ENCODE measurements around the gene MAP3K4.
"Not testable (repeated sequence)": the region's sequence is repeated elsewhere in the genome, so short reads cannot be mapped to it uniquely, and the experiment has no call there.

The MAP3K4 gene

DNA sequence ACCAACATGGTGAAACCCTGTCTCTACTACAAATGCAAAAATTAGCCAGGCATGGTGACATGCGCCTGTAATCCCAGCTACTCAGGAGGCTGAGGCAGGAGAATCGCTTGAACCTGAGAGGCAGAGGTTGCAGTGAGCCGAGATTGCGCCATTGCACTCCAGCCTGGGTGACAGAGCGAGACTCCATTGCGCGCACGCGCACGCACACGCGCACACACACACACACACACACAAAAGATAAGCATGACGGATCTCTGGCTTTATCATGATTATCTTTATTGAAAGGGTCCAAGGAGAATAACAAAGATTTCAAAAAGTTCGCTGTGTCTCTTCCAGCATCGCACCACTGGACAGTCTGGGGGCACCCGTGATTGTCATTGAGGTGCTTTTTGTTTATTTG is 19.0 kb upstream of the MAP3K4 start:
- not testable (repeated sequence) for DNase-seq (ENCODE audit: low spot score)

DNA sequence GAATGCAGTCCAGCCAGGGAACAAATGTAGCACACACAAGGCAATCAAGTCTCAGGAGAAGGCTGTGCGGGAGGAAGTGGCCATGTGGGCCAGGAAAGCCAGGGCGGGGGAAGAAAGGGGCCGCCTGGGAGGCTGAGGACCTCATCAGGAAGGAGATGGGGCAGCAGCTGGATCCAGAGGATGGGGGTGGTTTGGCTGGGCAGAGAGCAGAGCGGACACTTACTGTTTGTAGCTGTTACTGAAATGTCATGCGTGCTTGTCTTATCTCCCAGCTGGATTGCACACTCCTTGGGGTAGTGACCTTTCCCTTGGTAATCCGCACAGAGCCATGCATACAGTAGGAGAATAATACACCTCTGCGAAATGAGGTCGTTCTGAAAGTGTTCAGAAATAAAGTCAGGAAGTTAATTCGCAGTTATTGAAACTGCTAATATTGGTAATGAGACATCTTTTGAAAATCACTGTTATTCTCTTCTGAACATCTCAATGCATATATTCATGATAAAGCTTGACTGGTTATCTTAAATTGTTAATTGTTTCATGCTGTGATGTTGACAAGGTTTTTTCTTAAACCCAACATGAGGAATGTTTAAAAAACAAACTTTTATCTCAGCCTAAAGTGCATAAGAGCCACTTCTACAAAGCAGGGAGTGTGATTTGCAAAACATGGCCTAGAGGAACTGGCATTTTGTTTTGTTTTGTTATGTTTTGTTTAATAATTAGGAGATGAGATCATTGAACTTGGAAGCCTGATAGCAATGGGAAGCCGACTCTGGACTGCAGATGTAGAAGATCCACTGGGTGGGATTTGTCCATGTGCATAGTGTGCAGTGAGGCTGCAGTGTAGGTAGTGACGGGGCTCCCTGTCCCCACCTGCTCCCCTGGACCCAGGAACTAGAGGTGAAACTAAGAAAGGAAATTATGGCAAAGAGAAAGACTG is 18.0 kb upstream of the MAP3K4 start:
- DNase-seq (ENCODE audit: low spot score): no peak

DNA sequence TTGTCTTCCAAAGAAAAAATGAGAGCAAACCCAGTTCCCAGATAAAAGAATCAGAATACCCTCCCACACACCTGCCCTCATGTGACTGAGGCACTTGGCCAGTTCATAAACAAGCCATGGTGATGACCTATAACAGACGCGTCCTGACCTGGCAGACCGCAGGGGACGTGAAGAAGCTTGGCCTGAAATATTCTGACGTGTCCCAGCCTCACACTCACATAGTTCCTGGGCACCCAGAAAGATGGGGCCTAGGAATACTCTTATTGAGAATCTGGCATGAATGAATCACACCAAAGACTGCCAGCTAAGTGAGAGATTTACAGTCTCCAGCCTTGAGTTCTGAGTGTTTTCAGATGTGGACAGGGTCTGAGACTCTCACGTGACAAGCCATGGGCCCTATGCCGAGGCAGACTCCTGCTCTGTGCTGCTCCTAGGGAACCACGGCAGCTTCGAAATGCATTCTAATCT is 17.2 kb upstream of the MAP3K4 start:
- DNase-seq (ENCODE audit: low spot score): no peak

DNA sequence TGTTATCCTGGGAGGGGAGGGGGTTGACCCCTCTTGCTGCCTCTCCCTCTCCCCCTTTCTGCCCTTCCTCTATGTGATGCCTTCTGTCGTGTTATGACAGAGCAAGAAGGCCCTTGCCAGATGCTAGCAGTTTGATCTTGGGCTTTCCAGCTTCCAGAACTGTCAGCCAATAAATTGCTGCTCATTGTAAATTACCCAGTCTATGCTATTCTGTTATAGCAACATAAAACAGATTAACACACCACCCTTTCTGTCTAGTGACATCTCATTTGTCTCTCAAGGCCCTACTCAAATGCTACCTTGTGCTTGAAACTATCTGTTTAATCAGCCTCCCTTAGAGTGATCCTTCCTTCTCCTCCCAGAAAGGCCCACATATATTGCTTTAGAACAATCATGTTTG is 16.4 kb upstream of the MAP3K4 start:
- DNase-seq (ENCODE audit: low spot score): no peak

DNA sequence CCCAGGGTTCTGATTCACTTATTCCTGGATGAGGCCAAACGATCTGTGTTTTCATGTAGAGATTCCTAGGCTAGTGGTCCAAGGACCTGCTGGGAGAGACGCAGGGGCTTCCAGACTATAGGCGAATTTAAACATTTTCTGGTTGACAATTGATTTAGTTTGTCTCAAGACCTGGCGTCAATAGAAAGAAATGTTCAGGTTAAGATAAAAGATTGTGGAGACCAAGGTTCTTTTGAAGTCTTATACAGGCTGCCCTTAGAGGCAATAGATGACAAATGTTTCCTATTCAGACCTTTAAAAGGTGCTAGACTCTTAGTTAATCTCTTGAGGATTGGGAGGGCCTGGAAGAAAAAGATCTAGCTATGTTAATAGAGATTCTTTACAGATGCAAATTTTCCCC is 15.6 kb upstream of the MAP3K4 start:
- not testable (repeated sequence) for DNase-seq (ENCODE audit: low spot score)

DNA sequence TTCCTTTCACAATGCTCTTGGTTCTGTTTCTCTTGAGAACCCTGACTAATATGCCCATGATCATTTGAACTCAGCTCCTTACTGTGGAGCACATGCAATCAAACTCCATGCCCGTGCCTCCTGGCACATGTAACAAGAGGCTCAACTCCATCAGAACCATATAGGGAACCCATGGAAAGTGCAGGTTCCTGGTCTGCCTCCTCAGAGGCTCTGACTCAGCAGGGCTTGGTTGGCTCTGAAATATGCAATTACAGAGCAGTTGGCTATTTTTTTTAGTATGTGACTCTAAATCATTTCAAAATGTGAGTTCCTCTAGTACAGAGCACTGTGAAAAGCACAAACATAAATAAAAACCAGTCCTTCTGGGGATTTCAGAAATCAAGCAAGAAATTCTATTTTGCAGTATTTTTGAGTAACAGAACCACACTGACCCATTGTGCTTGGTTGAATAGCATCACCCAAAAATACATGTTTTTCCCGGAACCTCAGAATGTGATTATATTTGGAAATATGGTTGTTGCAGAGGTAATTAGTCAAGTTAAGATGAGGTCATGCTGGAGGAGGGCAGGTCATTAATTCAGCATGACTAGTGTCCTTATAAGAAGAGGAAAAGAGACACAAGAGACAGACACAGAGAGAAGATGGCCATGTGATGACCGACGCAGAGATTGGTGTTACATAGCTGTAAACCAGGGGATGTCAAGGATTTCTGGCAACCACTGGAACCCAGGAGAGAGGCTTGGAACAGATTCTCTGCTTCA is 13.2 kb upstream of the MAP3K4 start:
- DNase-seq (ENCODE audit: low spot score): no peak

DNA sequence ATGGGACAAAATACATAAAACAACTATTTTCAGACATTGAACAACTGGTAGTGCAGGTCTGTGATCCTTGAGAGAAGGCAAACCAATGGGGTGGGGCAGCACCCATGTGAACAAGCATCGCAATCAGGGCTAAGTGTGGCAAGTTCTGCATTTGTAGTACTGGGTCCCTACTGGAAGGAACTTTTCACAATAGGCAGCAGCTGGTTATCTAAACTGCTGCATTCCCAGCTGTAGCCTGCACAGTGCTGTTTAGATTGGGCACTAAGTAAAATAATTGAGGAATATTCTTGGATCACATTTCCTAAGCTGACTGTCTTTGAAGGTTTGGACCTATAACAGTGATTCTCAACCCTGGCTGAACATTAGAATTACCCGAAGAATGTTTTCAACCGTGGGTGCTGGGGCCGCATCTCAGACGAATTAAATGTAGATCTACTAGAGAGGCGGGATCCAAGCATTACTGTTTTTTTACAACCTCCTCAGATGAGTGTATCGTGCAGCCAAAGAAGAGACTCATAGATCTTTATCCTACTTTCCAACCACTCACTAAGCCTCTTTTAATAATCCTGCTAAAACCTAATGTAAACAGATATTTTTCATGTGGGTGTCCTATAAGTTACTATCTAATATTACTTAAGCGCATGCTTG is 12.4 kb upstream of the MAP3K4 start:
- no peak for DNase-seq (ENCODE audit: low spot score)

DNA sequence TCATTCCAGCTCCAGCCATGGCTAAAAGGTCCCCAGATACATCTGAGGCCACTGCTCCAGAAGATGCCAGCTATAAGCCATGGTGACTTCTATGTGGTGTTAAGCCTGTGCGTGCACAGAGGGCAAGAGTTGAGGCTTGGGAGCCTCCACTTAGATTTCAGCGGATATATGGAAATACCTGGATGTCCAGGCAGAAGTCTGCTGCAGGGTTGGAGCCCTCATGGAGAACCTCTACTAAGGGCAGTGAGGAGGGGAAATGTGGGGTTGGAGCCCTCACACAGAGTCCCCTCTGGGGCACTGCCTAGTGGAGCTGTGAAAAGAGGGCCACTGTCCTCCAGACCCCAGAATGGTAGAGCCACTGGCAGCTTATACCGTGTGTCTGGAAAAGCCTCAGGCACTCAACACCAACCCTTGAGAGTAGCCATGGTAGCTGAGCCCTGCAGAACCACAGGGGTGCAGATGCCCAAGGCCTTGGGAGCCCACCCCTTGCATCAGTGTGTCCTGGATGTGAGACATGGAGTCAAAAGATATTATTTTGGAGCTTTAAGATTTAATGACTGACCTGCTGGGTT is 8.1 kb upstream of the MAP3K4 start:
- not testable (repeated sequence) for DNase-seq (ENCODE audit: low spot score)

DNA sequence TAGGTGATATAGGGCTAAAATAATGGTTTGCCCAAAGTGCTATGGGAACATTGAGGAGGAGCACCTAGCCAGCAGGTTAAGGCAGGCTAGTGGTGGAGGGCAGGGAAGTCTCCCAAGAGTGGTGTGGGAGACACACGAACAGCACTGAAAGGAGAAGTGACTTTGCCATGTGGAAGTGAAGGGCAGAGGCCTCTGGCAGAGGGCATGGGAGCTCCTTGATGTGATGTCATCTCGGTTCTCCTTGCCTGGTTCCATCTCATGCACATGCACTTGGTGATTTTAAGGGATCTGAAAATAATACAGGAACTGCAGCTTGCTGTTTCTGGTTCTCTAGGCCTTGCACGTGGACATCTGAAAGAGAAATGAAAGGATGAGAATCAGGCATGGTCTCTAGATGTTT is 4.7 kb upstream of the MAP3K4 start:
- no peak for DNase-seq (ENCODE audit: low spot score)

DNA sequence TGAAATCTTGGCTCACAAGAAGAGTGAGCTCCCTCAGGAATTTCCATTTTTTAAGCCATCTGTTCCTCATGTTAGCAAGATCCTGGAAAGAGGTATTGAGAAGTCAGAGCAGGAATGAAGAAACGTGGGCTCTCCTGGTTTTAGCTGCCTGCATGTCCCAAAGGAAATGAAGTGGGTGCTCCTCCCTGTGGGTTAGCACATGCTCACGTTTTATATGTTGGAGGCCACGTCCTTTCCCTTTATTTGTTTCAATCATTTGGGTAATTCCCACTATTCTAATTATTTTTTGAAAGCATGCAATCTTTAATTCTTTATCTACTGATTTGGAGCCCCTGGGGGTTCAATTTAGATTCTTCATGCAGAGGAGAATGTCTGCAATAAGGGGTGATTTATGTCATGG is 4.3 kb upstream of the MAP3K4 start:
- DNase-seq (ENCODE audit: low spot score): no peak

DNA sequence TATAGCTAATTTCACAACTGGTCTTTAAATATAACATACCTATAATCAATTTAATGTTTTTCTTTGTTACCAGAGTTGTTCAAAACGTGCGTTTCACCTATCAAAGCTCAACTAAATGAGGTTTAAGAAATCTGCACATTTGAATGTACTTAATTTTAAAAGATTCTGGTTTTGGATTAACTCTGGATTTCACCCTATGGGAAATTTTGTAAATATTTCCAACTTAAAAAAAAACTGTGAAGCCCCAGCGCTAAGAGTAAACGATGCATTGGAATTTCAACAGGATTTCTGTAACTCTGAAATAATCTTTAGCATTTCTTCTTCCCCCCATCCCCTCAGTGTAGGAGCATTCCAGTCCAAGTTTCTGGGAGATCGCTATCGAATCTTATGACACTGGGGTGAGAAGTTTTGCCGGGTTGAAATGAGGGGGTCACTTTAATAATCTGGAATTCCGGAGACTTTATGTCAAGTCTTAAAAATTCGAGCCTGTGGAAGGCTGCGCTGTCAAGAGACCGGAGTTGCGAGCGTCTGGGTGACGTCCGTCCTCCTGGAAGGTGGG is 643 bp upstream of the MAP3K4 start:
- no peak for DNase-seq (ENCODE audit: low spot score)

DNA sequence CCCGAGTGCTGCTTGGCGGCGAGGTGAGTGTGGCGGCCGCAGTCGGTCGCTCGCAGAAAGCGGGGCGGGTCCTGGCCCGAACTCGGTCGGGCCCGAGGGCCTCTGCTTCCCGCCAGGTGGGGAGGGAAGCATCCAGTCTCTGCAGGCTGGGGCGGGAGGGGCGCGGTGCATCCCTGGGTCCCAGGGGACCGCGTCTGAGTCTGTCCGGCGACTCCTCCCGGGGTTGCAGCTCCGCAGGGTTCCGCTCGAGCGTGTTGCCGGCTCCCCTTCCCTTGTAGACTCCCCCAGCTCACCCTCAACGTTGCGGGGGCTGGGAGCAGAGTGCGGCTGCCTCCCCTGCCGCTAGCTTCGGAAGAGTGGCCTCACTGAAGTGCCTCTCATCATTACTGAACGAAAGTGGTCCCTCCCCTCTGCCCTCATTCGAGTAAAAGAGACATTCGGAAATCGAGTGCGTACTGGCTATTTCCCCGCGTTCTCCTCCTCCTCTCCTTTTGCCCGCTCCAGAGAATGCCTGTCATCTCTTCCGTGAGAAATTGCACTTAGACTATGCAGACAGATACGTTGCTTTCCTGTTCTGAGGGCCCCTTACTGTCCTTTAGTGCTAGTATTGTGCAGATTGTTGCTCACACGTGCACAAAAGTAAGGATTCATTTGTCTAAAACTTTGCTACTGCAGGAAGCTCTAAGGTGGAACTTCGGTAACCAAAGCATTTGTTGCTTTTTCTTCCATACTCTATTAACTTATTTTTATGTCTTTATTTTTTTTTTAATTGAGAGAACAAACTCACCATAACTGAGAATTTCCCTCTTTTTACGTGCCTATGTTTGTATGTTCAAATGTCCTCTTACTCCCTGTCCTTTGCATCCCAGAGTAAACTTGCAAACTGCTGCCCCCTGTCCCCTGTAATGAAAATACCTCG is 751 bp downstream of the MAP3K4 start:
- DNase-seq (ENCODE audit: low spot score): peak; percentile 47

DNA sequence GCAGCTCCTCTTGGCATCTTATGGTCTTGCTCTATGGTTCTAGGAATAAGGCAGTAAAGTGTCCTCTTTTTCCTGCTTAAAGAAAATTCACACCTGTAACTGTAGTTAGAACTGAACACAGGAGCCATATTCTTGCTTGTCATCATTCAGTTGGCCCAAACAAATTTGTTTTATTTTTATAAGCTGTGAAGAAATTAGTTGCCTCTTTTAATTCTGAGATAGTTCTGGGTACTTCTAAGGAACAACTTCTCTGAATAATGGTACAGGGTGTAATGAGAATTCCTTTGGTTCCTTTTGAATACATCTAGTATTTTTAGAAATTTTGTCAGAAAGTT is 1.4 kb downstream of the MAP3K4 start:
- DNase-seq (ENCODE audit: low spot score): no peak

DNA sequence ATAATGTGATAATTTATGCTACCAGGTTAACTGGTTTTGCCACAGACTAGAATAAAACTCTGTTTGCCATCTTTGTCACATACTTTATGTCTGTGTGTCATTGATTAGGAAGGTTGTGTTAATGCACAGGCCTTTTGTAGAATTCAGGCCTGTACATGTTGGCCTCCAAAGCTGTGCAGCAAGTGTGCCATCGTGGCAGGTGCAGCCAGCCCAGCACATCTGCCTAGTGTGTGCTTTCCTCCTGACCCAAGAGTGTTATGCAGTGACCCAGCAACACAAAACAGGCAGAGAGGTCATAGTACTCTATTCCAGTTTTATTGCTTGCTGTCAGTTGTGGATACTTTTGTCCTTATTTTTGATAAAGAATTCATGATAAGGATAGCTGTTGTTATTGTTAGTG is 3.7 kb downstream of the MAP3K4 start:
- DNase-seq (ENCODE audit: low spot score): no peak

DNA sequence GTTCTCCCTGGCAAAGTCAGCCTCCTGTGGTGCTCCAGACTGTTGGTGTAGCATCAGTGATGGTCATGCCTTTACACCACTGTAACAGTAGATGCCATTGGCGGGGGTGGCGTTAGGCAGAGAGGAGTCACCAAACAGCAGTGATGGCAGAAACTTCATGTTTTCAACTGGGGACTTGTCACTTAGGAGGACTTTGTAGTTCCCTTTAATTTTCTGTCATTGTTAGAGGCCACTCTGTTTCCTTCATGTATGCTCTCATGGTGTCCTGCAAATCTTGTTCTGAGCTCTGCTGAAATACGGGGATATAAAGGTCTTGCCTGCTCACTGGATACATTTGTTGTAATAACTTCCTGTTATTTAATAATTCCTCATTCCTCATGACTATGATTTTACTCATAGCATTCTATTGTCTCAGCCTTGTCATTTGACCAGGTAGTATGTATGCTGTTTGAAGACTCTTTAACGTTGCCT is 4.6 kb downstream of the MAP3K4 start:
- DNase-seq (ENCODE audit: low spot score): no peak

DNA sequence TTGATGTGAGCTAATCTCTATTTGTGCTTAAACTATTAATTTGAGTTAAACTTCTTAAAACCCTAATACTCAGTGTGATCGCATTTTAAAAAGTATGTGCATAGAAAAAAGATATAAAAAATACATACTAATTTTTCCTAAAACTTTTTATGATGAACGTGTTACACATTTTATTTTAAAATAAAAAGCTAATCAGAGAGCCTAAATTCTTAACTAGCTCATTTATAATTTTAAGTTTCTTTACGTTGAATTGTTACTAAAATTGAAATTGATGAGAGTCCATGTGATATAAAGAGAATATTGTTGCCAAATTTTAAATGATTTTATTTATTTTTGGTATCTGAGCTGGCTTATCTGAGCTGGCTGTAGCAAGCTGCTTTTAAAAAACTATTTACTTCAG is 6.6 kb downstream of the MAP3K4 start:
- DNase-seq (ENCODE audit: low spot score): no peak

DNA sequence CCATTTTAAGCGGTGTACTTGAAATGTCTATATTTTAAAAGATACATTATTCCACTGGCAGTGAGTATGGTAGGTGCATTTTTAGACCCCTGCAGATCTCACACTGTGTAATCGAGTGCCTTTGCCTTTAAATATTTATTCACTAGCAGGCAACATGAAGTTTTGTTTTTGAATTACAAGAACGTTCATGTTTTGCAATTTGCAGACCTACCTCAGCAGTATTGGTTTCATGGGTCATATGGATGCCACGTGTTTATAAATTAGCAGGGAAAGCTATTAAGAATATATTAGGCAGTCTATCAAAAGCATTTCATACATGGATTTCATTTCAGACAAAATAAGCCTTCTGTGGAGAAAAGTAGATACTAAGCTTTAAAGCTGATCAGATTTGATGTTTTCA is 7.2 kb downstream of the MAP3K4 start:
- DNase-seq (ENCODE audit: low spot score): no peak

DNA sequence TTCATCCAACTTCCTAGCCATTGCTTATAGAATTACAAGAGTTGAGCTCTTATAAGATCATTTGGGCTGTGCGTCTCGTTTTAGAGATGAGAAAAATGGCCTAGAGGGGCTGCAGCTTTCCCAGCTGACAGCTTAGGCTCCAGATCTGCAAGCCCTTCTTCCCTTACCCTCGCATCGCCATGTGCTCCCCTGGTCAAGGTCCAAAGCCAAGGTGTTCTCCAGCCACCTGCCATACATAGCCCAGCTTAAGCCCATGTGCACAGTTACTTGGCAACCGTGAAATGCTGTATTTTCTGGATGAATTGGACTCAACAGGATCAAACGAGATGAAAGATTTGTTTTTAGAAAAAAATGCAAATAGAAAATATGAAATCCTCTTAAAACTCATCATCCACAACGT is 7.9 kb downstream of the MAP3K4 start:
- no peak for DNase-seq (ENCODE audit: low spot score)

DNA sequence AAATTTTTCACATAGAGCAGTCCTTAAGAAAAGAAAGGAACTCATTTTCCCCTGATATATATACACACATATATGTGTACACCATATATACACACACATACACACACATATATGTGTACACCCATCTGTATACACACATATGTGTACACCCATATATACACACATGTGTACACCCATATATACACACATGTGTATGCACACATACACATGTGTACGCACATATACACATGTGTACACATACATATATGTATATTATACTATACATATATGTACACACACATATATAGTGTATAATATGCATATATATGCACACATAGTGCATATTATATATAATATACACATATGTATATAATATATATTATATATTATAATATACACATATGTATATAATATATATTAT is 9.1 kb downstream of the MAP3K4 start:
- no peak for DNase-seq (ENCODE audit: low spot score)

DNA sequence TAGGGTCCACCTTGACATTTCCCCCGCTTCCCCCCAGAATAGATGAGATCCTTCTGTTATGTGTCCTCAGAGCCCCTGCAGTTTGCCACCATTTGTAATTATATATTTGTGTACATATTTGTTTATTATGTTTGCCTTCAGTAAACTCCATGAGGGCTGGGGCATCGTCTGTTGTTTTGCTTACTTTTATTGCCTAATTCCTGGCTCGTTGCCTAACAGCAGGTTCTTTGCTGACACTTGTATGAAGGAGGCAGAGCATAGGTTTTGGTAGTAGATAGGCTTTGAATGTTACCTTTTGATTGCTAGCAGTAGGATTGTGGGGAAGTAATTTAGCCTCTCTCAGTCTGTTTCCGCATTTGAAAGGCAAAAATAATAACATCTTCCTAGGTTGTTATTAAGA is 9.9 kb downstream of the MAP3K4 start:
- no peak for DNase-seq (ENCODE audit: low spot score)

DNA sequence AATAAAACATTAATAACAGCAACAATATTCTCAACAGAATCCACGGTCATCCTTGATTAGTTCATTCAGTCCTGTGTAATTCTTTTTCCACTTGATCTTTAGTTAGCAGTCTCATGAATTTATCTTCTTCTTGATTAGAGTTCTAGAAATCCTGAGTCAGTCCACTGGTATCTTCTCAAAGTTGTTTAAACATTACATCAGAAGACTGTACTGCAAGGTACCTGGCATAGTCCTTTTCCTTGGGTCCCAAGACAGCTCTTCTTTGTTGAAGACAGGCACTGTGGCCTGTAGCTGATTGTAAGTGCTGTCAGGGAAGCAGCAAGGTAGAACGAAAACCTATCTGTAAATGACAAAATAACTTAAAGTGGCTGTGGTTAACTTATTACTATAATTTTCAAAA is 11.8 kb downstream of the MAP3K4 start:
- DNase-seq (ENCODE audit: low spot score): no peak

Measured in COLO829 (cell line).